ENCODE data around the gene CLEC2D.
"Not testable (repeated sequence)": the region's sequence is repeated elsewhere in the genome, so short reads cannot be mapped to it uniquely, and the experiment has no call there.

The CLEC2D gene

GRCh38 chr12:9701380-9702154 lies 32.1 kb downstream of the CLEC2D start:
- no peak for DNase-seq

GRCh38 chr12:9702255-9702654 lies 32.7 kb downstream of the CLEC2D start:
- no peak for DNase-seq

GRCh38 chr12:9704561-9704960 lies 35.0 kb downstream of the CLEC2D start:
- DNase-seq, result not testable (repeated sequence)

GRCh38 chr12:9706086-9706685 lies 36.7 kb downstream of the CLEC2D start:
- DNase-seq, result no peak

- no peak for DNase-seq
Observed at GRCh38 chr12:9707356-9707755, 37.8 kb downstream of the CLEC2D start.

GRCh38 chr12:9707864-9708808 lies 38.6 kb downstream of the CLEC2D start:
- no peak for DNase-seq

GRCh38 chr12:9708853-9709252 lies 39.3 kb downstream of the CLEC2D start:
- DNase-seq, result no peak

GRCh38 chr12:9710584-9711375 lies 41.3 kb downstream of the CLEC2D start:
- DNase-seq, result no peak

- DNase-seq, result no peak
Observed at GRCh38 chr12:9711664-9712063, 42.2 kb downstream of the CLEC2D start.

- not testable (repeated sequence) for DNase-seq
Observed at GRCh38 chr12:9713032-9713558, 43.6 kb downstream of the CLEC2D start.

GRCh38 chr12:9717070-9717925 lies 47.8 kb downstream of the CLEC2D start:
- DNase-seq, result no peak

GRCh38 chr12:9718968-9719367 lies 49.5 kb downstream of the CLEC2D start:
- DNase-seq, result no peak

- no peak for DNase-seq
Observed at GRCh38 chr12:9719790-9720189, 50.3 kb downstream of the CLEC2D start.

- DNase-seq, result no peak
Observed at GRCh38 chr12:9721394-9722092, 52.0 kb downstream of the CLEC2D start.

GRCh38 chr12:9724023-9724422 lies 54.5 kb downstream of the CLEC2D start:
- no peak for DNase-seq

- DNase-seq, result no peak
Observed at GRCh38 chr12:9725213-9725870, 55.8 kb downstream of the CLEC2D start.

GRCh38 chr12:9727813-9728212 lies 58.3 kb downstream of the CLEC2D start:
- DNase-seq, result no peak

GRCh38 chr12:9729082-9729481 lies 59.6 kb downstream of the CLEC2D start:
- DNase-seq, result no peak

GRCh38 chr12:9730011-9730410 lies 60.5 kb downstream of the CLEC2D start:
- no peak for DNase-seq

- DNase-seq, result no peak
Observed at GRCh38 chr12:9730591-9730990, 61.1 kb downstream of the CLEC2D start.
